Left colon (tissue), 2 donors: ENCODE results near the gene PLEKHH1. TPM values are rescaled to one million over a fixed set of nuclear protein-coding genes. Genes with fewer than 3 reads are reported as not detected.

ENCODE experiments used
- ATAC-seq: fragments of 200-7000 bp; cut with Tn5 transposase; one replicate; pipeline ENCODE4 v1.9.1; 2020; ENCODE audit warnings: mild to moderate bottlenecking, moderate library complexity
- DNase-seq, 2 donors: peaks; one replicate each; pipeline ENCODE4 v3.0.0-alpha.2; 2020
- intact Hi-C, 2 donors: fragments of 100-400 bp; cut with DNase I in 1 of 2; cut with micrococcal nuclease in 1 of 2; formaldehyde crosslinking; loops; one replicate each; pipeline versions ENCODE4 v1.11.2 to v1.14.0; 2022; cut with DNase I, micrococcal nuclease
- total RNA-seq, 2 donors: library from RNA; stranded (reverse); fragmentation: NEBNext Ultra II Directional; extraction: Animal tissue kit (Norgen Biotek cat#: 25700); gene quantifications; one replicate each; pipeline ENCODE4 v1.2.1, GENCODE V29; 2021
- donor health status: DM: no; HTN: no; CAD: no.
- donor health status: DM: yes; HTN: yes; CAD: no.

PLEKHH1 gene
- total RNA-seq, 2 donors from 2014 or later, result 54.0 to 63.2 TPM

DNA sequence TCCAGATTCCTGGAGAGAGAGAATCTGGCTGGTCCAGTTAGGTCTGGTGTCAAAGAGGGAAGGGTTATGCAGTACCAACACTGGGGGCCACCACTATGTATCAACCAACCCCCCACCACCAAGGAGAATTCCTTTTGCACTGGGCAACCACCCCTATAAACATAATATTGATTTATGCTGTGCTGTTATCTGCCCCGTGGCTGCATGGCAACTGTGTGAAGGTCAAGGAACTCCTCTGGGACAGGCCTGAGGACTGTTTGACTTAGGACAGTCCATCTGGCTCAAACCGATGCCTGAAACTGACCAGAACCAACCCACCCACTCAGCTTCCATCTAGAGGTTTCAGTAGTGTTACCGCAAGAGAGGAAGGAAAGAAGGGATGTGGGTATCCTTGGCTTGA, 20.5 kb downstream of the PLEKHH1 start:
- no peak for DNase-seq
- intact Hi-C loops, result no loop called here
- no peak for ATAC-seq

DNA sequence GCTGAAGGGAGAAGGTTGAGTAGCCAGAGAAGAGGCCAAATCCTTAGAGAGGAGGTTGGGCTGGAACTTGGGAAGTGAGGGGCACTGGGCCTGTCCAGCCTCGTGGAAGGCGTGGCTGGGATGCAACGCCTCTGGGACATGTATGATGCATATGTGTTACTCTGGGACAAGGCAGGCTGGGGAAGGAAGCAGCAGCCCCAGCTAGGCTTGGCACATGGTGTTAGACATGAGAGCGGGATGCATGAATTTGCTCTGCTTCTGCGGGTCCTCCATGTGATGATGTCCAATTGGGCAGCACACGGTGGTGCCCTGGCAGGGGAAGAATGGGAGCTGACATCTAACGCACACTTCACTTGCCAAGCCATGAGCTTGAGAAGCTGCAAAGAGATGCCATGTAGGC, 21.3 kb downstream of the PLEKHH1 start:
- intact Hi-C loops, result no loop called here
- DNase-seq, result no peak

DNA sequence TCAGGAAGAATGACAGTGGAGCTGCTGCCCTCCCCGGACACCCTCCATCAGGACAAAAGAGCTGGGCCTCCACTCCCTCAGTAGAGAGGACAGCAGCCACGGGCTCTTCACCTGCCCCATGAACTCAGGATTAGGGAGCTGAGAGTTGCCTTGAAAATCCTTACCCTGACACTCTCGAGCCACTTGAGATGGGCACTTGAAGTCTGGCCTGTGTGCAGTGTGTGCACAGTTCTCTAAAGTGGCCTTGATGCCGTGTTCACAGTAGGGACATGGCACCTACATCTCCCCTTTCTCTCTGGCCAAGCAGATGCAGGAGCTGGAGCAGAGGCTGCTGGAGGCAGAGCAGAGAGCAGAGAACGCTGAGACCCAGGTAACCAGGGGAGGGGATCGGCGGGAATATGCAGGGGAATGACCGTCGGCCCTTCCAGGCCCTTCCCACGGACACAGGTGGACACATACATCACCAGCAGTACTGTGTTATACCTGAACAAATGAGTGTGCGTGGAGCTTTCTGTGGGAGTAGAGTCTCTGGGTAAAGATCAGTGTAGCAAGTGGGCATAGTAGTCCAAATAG, 22.5 kb downstream of the PLEKHH1 start:
- ATAC-seq (no peak), DNase-seq (no peak)

More for the DNA sequence above, 21.3 kb downstream of the PLEKHH1 start:
- ATAC-seq, result no peak

DNA sequence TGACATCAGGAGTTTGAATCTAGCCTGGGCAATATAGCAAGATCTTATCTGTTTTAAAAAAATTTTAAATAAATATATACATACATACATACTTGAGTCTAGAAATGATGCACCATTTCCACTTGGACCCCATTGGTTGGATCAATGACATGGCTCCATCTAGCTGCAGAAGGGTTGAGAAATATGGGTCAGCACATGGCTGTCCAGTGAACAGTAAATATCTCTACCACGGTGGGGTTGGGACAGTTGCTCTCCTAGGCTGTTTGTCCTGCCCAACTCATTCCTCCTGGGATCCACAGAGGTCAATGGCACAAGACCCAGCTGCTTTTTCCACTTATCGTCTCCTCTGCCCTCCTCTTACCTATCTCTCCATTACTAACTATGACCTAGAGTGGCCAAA, 23.6 kb downstream of the PLEKHH1 start:
- ATAC-seq, result no peak
- intact Hi-C loops, result no loop called here
- DNase-seq, result no peak

More for the DNA sequence above, 22.5 kb downstream of the PLEKHH1 start:
- intact Hi-C loops, result no loop called here

DNA sequence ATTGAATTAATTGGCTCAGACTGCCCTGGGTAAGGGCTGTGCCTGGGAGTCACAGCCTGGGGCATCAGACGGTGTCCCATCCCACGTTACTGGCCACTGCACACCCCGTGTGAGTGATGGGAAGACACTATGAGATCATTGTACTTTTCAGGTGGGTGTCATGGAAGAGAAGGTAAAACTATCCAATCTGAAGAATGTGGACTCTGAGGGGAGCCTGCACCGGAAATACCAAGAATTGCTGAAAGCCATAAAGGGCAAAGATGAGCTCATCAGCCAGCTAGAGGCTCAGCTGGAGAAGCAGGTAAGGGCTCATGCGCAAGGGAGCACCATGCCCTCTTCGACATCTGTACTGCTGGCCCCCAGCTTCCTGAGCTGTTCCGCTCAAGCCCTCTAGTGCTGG, 24.0 kb downstream of the PLEKHH1 start:
- DNase-seq (no peak), ATAC-seq (no peak)
- intact Hi-C loops, result no loop called here

DNA sequence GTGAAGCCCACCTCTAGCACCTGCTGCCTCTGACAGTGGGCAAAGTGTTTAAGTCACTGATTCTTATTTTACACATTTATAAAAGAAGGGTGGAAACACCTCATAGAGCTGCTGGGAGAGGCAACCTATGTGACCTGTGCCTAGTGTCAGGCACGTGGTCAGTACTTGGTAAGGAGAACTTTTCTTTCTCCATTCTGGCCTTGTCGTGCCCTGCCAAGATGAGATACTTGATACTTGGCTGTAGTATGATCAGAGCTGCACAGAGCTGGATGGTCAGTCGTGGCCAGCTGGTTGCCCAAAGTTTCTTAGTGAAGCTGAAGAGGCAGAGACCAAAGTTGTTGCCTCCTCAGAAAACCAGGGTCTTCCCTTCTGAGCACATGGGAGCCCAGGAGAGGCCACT, 24.6 kb downstream of the PLEKHH1 start:
- no peak for DNase-seq
- no peak for ATAC-seq
- intact Hi-C loops, result no loop called here

DNA sequence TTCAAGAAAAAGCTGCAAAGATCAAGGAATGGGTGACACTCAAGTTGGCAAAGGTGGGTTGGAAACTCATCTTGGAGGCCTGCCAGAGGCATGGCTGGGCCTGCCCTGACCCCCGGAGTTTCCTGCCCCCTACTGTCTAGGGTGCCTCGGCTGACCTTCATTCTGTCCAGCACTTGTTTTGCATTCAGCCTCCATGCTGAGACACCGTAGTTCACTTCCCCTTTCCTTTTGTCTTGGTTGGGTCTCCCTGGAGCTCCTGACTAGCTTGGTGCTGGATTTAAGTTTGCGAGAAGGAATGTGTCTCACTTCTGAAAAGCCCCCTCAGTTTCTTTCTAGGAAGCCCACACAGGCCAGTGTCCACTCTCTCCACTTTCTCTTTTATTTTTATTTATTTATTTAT, 26.5 kb downstream of the PLEKHH1 start:
- ATAC-seq, result no peak
- no peak for DNase-seq

DNA sequence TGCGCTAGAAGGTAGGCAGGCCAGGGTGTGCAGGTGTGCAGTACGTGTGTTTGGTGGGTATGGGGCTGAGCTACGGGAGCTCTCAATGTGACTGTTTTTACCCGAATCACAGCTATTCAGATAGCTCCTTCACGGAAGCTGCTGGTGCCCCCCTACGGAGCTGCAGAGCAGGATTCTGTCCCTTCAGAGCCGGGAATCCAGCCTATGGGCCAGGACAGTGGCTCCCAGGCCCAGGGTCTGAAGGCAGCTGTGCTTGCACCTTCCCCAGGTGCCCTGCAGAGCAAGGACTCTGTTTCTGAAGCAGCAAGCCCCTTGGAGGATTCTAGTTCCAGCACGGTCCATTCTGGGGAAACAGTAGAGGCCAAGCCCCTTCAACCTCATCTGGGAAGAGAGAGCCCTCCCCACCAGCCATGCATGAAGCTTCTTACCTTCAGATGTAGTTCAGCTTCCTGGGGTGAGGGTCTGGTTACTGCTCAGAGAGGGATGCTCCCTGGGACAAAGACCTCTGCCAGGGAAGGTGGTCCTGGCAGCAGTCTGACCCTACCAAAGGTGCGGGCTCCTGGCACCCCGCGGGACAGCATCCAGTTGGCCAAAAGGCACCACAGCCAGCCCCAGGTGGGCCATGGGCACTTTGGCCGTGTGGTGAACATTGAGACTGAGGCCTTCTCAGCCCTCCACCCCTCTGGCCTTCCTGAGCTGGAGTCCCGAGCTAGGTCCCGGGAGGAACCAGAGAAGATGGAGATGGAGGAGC, 29.1 kb downstream of the PLEKHH1 start:
- ATAC-seq, result no peak
- DNase-seq, result no peak
- intact Hi-C loops, result no loop called here

More for the DNA sequence above, 26.5 kb downstream of the PLEKHH1 start:
- intact Hi-C loops, result no loop called here

DNA sequence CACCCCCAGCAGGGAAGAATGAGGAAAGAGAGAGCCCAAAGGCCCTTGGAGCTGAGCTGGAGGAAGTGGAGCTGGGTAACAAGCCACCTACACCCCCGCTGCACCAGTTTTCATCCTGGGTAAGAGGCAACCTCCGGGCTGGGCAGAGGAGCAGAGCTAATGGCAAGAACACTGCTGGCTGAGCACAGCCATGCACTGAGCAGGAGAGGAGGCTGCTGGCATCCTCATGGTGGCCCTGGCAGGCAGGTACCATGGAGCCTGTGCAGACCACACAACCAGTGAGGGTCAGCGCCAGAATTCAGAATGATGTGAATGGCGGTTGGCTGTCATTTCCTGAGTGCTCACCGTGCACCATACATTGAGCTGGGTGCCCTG, 29.7 kb downstream of the PLEKHH1 start:
- ATAC-seq (no peak), DNase-seq (no peak)
- intact Hi-C loops, result no loop called here

DNA sequence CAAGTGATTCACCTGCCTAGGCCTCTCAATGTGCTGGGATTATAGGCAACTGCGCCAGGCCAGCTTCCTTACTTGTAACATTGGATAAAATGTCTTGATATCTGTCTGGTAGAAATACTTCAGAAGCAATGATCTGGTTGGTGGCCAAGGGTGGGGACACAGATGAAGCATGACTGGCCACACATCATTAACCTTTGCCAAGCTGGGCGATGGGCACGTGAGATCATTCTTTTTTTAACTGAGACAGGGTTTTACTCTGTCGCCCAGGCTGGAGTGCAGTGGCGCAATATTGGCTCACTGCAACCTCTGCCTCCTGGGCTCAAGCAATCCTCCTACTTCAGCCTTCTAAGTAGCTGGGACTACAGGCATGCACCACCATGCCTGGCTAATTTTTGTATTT, 31.1 kb downstream of the PLEKHH1 start:
- intact Hi-C loops, result no loop called here
- DNase-seq (no peak), ATAC-seq (no peak)

DNA sequence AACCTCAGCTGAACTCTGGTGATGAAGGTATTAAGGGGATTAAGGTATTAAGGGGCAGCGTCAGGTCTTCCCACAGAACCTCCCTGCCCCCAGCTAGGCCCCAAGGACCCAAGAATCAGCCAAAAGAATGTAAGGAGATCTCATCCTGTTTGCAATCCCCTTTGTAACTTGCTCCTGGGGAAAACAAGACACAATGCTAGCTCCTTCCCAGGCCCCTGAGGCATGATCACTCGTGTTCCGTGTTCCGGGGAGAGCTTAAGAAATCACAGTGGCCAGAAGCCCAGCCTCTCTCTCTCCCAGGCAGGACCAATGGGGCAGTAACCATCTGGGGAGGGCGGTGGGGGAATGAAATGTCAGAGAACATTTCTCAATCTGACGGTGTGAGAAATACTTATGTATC, 33.8 kb downstream of the PLEKHH1 start:
- ATAC-seq (no peak), DNase-seq (no peak)
- intact Hi-C loops, result no loop called here

DNA sequence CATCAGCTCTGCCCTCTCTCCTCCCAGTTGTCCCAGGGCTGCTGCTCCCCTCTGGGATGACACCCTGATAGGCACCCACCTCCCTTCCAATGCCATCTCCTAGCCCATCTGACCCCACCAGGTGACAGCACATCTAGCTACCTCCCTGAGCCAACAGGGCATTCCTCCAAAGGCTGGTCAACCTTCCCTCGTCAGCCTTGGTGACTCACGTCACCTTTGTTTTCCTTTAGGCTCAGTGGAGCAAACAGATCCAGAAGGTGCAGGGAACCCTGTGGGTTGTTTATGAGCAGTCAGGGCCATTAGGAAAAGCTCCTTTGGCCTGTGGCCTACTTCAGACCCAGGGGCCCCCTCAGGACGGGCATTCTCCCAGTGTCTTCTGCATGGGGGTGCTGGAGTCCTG, 34.6 kb downstream of the PLEKHH1 start:
- DNase-seq (no peak), ATAC-seq (no peak)
- intact Hi-C loops, result loop anchor here in 1 of 2 donors (2.0 kb wide), 1 partner anchor 137 kb away; no protein-coding TSS in a partner anchor

DNA sequence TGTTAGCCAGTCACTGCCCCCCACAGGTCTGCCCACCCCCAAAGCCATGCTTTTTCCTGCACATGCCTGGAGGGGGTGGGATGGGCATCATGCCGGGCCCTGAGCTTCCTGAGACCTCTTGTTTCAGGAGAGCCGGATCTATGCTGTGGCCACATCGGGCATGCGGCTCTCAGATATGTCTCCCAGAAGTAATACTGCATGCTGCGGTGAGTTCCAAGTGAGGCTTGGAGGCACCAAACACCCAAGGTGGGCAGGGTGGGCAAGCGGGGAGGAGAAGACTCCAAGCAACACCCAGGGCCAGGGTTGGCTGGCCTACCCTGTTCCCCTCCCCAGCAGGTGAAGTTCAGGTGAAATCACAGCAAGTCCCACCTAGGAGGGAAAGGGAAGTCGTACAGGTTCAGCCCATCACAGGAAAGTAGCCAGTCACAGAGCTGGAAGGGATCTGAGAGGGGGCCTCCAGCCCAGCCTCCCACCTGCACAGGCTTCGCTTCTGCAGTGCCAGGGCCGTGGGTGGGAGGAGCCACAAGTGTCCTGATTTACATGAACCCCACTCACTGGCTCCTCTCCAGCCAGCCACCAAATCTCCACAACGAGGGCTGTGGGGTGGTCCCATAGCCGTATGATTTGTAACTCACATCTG, 36.0 kb downstream of the PLEKHH1 start:
- DNase-seq (no peak), ATAC-seq (no peak)
- intact Hi-C loops, result loop anchor here in 1 of 2 donors (2.0 kb wide), 1 partner anchor 138 kb away; no protein-coding TSS in a partner anchor

DNA sequence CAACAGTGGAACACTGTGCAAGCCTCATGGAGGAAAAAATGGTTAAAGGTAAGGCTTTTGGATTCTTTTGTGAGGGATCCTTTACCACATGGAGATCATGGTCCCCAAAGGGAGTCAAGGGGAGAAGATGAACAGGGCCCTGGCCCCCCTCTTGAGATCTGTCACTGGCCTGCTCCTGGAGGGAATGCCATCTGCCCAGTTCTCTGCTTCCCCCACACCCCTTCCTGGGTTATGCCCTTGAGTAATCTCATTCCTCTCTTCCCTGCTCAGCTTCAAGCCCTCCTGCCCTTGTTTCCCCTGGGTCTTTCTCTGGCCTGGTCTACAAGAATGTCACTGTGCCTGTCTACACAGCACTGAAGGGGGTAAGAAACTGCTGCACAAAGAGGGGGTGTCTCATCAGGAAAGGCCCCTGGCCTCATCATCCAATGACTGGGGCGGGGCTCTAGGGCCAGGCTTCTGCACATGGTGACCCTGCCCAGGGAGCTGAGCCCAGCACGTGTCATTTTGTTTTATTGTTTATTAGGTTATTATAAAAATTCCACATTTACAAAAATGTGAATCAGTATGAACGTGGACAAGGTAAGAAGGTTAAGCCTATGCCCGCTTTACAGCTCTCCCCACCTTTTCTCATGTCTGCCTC, 36.7 kb downstream of the PLEKHH1 start:
- ATAC-seq, result no peak
- intact Hi-C loops, result loop anchor here in 1 of 2 donors (2.0 to 5.0 kb wide), 2 partner anchors 42 to 139 kb away; no protein-coding TSS in a partner anchor
- DNase-seq, result no peak

DNA sequence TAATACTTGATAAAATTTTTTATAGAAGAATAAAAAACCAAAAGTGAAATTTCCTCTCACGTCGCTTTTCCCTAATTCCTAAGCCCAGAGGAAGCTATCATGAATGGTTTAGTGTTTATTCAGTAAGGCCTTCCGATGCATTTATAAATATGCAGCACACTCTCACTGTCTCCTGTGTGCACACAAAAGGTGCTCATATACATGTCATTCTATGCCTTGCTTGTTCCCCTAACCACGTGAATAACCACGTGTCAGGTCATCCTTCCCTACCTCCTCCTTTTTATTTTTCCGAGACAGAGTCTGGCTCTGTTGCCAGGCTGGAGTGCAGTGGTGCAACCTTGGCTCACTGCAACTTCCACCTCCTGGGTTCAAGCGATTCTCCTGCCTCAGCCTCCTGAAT, 37.4 kb downstream of the PLEKHH1 start:
- ATAC-seq, result no peak
- intact Hi-C loops, result loop anchor here in 1 of 2 donors (5.0 kb wide), 1 partner anchor 43 kb away; no protein-coding TSS in a partner anchor
- no peak for DNase-seq

DNA sequence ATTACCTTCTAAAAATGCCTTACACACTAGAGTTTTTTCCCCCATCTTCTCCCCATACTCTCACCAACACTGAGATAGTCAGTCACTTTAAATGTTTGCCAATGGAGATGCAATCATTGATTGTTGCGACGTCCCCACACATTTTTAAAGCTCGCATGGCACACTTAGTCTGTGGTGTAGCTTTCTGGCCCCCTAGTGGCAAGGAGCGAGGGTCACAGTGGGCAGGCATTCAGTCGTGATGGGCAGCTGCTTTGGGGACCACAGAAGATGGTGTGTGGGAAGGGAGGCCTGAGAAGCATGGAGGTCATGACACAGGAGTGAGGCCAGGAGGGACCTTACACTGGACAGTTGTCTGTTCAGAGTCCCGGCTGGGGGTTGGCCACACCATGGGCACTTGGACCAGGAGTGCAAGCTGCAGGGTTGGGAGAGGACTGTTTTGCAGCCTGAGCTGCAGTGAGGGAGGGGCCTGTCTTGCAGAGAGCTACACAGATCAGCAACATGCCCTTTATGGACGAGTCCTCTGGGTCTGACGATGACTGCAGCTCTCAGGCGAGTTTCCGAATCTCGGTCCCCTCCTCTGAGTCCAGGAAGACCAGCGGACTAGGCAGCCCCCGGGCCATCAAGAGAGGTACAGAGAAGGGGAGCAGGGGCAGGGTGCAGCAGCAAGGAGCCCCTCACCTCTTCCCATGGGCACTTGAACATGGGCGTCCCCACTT, 38.3 kb downstream of the PLEKHH1 start:
- intact Hi-C loops, result loop anchor here in 1 of 2 donors (5.0 kb wide), 1 partner anchor 44 kb away; no protein-coding TSS in a partner anchor
- ATAC-seq (peak; percentile 76), DNase-seq (peak; percentile 40 to 77)

DNA sequence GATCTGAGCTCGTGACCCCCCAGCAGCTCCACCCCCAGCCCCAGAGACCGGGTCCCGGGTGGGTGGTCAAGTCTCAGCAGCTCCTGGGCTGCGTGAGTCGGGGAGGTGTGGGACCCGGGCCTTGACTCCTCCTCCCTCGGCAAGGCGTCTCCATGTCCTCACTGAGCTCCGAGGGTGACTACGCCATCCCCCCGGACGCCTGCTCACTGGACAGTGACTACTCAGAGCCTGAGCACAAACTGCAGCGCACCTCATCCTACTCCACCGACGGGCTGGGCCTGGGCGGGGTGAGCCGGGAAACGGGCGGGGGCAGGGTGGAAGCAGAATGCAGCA, 38.9 kb downstream of the PLEKHH1 start:
- DNase-seq, result no peak
- peak; percentile 48 for ATAC-seq
- intact Hi-C loops, result loop anchor here in 1 of 2 donors (5.0 kb wide), 1 partner anchor 45 kb away; no protein-coding TSS in a partner anchor

DNA sequence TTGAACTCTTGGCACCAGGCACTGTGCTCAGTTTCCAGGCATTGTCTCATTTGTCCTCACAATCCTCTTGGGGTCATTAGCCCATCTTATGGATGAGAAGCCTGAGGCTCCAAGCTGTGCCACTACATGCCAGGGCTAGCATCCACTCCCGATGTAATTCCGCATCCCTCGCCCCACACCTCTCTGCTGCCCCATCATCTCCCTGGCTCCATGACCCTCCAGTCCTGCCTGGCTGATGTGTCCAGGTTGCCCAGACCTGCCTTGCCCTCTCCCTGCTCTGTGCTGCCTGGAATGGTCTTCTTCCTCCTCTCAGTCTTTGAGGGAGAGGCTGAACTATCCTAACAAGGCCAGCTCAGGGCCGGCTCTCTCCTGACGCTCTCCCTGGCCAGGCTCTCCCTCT, 39.5 kb downstream of the PLEKHH1 start:
- no peak for DNase-seq
- no peak for ATAC-seq
- intact Hi-C loops, result loop anchor here in 1 of 2 donors (5.0 kb wide), 1 partner anchor 45 kb away; no protein-coding TSS in a partner anchor
